SK-N-SH (cell line): ENCODE data around the gene IGDCC3. TPM values are rescaled to one million over a fixed set of nuclear protein-coding genes. Genes with fewer than 3 reads are reported as not detected.

ENCODE experiments used
- CTCF ChIA-PET: fragments of 300-600, 350-600 bp; formaldehyde crosslinking; extraction: SDS; loops from one replicate; lab custom pipeline; 2021; lab: Yijun Ruan, JAX
- POLR2A ChIA-PET: fragments of 350-600 bp; sonication (Branson Sonifier 250); formaldehyde crosslinking; extraction: SDS; loops from one replicate; lab custom pipeline; 2020; ENCODE audit warnings: antibody characterized with exemption, inconsistent platforms; lab: Yijun Ruan, JAX
- DNase-seq: peaks from one replicate; pipeline ENCODE4 v3.0.0; 2012
- H2AFZ ChIP-seq: fragments of 200-600 bp; sonication (generic); 2 replicates; pipeline ENCODE4 v1.8.1; 2016; ENCODE audit warnings: antibody characterized with exemption, mild to moderate bottlenecking, low read depth
- H3F3A ChIP-seq: fragments of 200-600 bp; sonication (generic); replicated peaks from 2 replicates; pipeline ENCODE3; 2016; ENCODE audit warnings: antibody characterized with exemption, mild to moderate bottlenecking; ENCODE audit not compliant: insufficient read depth
- H3K27ac ChIP-seq, 2 experiments: fragments of 200-500 bp in 1 of 2; fragments of 200-600 bp in 1 of 2; sonication (Bioruptor generic) in 1 of 2; sonication (generic), shearing (Covaris generic) in 1 of 2; 2 replicates each; pipeline versions ENCODE4 v1.5.1 to v1.6.1; 2014 to 2016; ENCODE audit warnings: low read depth in 2 of 2, inconsistent platforms in 1 of 2, low read length in 1 of 2, mild to moderate bottlenecking in 1 of 2, mixed read lengths in 1 of 2
- H3K27me3 ChIP-seq: fragments of 200-600 bp; sonication (generic), shearing (Covaris generic); 2 replicates; pipeline ENCODE4 v1.6.1; 2016; ENCODE audit warnings: mixed run types; ENCODE audit not compliant: insufficient read depth
- H3K36me3 ChIP-seq, 2 experiments: fragments of 200-500 bp in 1 of 2; fragments of 200-600 bp in 1 of 2; sonication (Bioruptor generic) in 1 of 2; sonication (generic) in 1 of 2; replicated peaks in 1 of 2; 2 replicates each; pipeline versions ENCODE3 to v1.5.1; 2014 to 2016; ENCODE audit warnings: low read length in 1 of 2, mild to moderate bottlenecking in 1 of 2; ENCODE audit not compliant: insufficient read depth in 2 of 2, control insufficient read depth in 1 of 2
- H3K4me1 ChIP-seq, 2 experiments: fragments of 200-500 bp in 1 of 2; fragments of 200-600 bp in 1 of 2; sonication (Bioruptor generic) in 1 of 2; sonication (generic), shearing (Covaris generic) in 1 of 2; 2 replicates each; pipeline versions ENCODE4 v1.5.1 to v1.6.1; 2014 to 2016; ENCODE audit warnings: low read depth in 1 of 2, low read length in 1 of 2, mixed run types in 1 of 2; ENCODE audit not compliant: insufficient read depth in 2 of 2, control insufficient read depth in 1 of 2
- H3K4me2 ChIP-seq: fragments of 200-600 bp; sonication (generic), shearing (Covaris generic); 2 replicates; pipeline ENCODE4 v1.6.1; 2017; ENCODE audit warnings: mixed run types
- H3K4me3 ChIP-seq, 2 experiments: fragments of 200-500 bp in 1 of 2; fragments of 200-600 bp in 1 of 2; sonication (Bioruptor generic) in 1 of 2; sonication (generic), shearing (Covaris generic) in 1 of 2; 2 replicates each; pipeline versions ENCODE4 v1.5.1 to v1.8.1; 2014 to 2016; ENCODE audit warnings: low read depth in 2 of 2, inconsistent platforms in 1 of 2, low read length in 1 of 2, mild to moderate bottlenecking in 1 of 2, mixed read lengths in 1 of 2, moderate library complexity in 1 of 2
- H3K79me2 ChIP-seq: fragments of 200-600 bp; sonication (generic); 2 replicates; pipeline ENCODE4 v1.8.1; 2017; ENCODE audit warnings: mild to moderate bottlenecking; ENCODE audit not compliant: insufficient read depth
- H3K9ac ChIP-seq: fragments of 200-600 bp; sonication (generic); 2 replicates; pipeline ENCODE4 v1.6.1; 2017; ENCODE audit warnings: mixed run types
- H3K9me2 ChIP-seq: fragments of 200-600 bp; sonication (generic); 2 replicates; pipeline ENCODE4 v1.6.1; 2017; ENCODE audit warnings: mixed run types
- H3K9me3 ChIP-seq: fragments of 200-600 bp; sonication (generic); 2 replicates; pipeline ENCODE4 v1.6.1; 2017; ENCODE audit warnings: mixed run types, mild to moderate bottlenecking, moderate library complexity
- H4K20me1 ChIP-seq: fragments of 200-600 bp; sonication (generic); 2 replicates; pipeline ENCODE4 v1.6.1; 2017; ENCODE audit warnings: mild to moderate bottlenecking, mixed run types; ENCODE audit not compliant: insufficient read depth
- EP300 ChIP-seq, 2 experiments: IDR thresholded peaks; 2 replicates each; pipeline versions ENCODE4 v1.4.0 to v1.6.1; 2012; ENCODE audit warnings: borderline replicate concordance in 1 of 2, low read depth in 1 of 2, low read length in 1 of 2
- FOSL2 ChIP-seq: IDR thresholded peaks from 2 replicates; pipeline ENCODE4 v1.4.0; 2012; ENCODE audit warnings: low read depth, mild to moderate bottlenecking, moderate library complexity, borderline replicate concordance
- FOXM1 ChIP-seq: IDR thresholded peaks from 2 replicates; pipeline ENCODE4 v1.4.0; 2012; ENCODE audit warnings: low read depth, mild to moderate bottlenecking
- MAX ChIP-seq: IDR thresholded peaks from 2 replicates; pipeline ENCODE4 v1.4.0; 2012; ENCODE audit warnings: low read depth
- RAD21 ChIP-seq: IDR thresholded peaks from 2 replicates; pipeline ENCODE4 v1.6.1; 2012; ENCODE audit warnings: mild to moderate bottlenecking, low read length
- RCOR1 ChIP-seq: fragments of 150-350 bp; IDR thresholded peaks from 2 replicates; pipeline ENCODE4 v1.6.1; 2017; ENCODE audit warnings: antibody characterized with exemption, low read length
- REST ChIP-seq: IDR thresholded peaks from 2 replicates; pipeline ENCODE4 v1.6.1; 2012; ENCODE audit warnings: mild to moderate bottlenecking, low read depth, low read length, moderate library complexity
- USF1 ChIP-seq: IDR thresholded peaks from 2 replicates; pipeline ENCODE4 v1.4.0; 2012; ENCODE audit warnings: low read depth, borderline replicate concordance
- USF2 ChIP-seq: fragments of 150-350 bp; IDR thresholded peaks from 2 replicates; pipeline ENCODE4 v1.6.1; 2017; ENCODE audit warnings: antibody characterized with exemption, low read length, low read depth, borderline replicate concordance
- ZBTB33 ChIP-seq: IDR thresholded peaks from 2 replicates; pipeline ENCODE4 v1.4.0; 2012; ENCODE audit warnings: low read depth, borderline replicate concordance
- WGBS: methylation state at CpG from one replicate; pipeline ENCODE4 v1.1.6; 2017; ENCODE audit warnings: low lambda C conversion rate; 5-methylcytosine and 5-hydroxymethylcytosine counted together
- polyA plus RNA-seq, 3 experiments: library from polyadenylated mRNA; depleted of rRNA; stranded (reverse); fragments of >200 nt; gene quantifications; 2 replicates each; pipeline ENCODE4 v1.2.3, GENCODE V29; 2012

Gene IGDCC3
- polyA plus RNA-seq, 1 of the 3 experiments (the other 2 are of a cell fraction): 0.43 TPM

- Histone ChIP-seq H3K36me3 (no peaks in the 10 kb centered on the region), H3K9me3 (no peaks in the 10 kb centered on the region), H3K4me1 (peaks cover 4% of the 10 kb centered on the region in 2 experiments; a peak in 2 of 4 replicates), H3K4me3 (no peak overlapping the region), H3K9me2 (no peaks in the 10 kb centered on the region), H3K9ac (no peak overlapping the region), H4K20me1 (no peaks in the 10 kb centered on the region), H2AFZ (no peak overlapping the region), H3F3A (no peaks in the 10 kb centered on the region), H3K27me3 (no peaks in the 10 kb centered on the region), H3K4me2 (no peak overlapping the region), H3K27ac (no peak overlapping the region), H3K79me2 (no peaks in the 10 kb centered on the region)
- POLR2A ChIA-PET: no interaction called here
- 52% methylated on average over 14 of the region's 14 CpGs for WGBS
- CTCF ChIA-PET: interaction anchor here (0.6 to 4.4 kb wide), 4 partner anchors 11 to 96 kb away, joined by 3 to 35 read pairs (median 7); no protein-coding TSS in a partner anchor
- TF ChIP-seq MAX: no peak
- no peak for TF ChIP-seq ZBTB33
- no peak for TF ChIP-seq RAD21
- TF ChIP-seq USF1: no peak
- no peak for TF ChIP-seq FOSL2
- no peak for TF ChIP-seq REST
- no peak for DNase-seq
These were observed 37.2 kb upstream of the IGDCC3 start for GRCh38 chr15:65414841-65415621.

GRCh38 chr15:65413760-65414144, 36.0 kb upstream of the IGDCC3 start:
- Histone ChIP-seq H3K9me2 (no peaks in the 10 kb centered on the region), H3K4me3 (no peak overlapping the region), H3K4me1 (peaks cover 4 to 8% of the 10 kb centered on the region in 2 experiments; a peak in 2 of 4 replicates), H3K4me2 (no peak overlapping the region), H3K36me3 (no peaks in the 10 kb centered on the region), H2AFZ (no peak overlapping the region), H3K27me3 (no peaks in the 10 kb centered on the region), H3K79me2 (no peaks in the 10 kb centered on the region), H3F3A (peaks cover 6% of the 10 kb centered on the region), H3K9me3 (no peaks in the 10 kb centered on the region), H4K20me1 (no peaks in the 10 kb centered on the region), H3K27ac (no peak overlapping the region), H3K9ac (no peak overlapping the region)
- CTCF ChIA-PET: interaction anchor here (0.9 to 4.4 kb wide), 5 partner anchors 8 to 28 kb away, joined by 3 to 35 read pairs (median 4); no protein-coding TSS in a partner anchor
- DNase-seq: no peak
- POLR2A ChIA-PET: no interaction called here
- WGBS: 43% methylated on average over 5 of the region's 6 CpGs
- TF ChIP-seq RAD21 (no peak), USF1 (no peak), USF2 (no peak), REST (no peak), FOXM1 (no peak), RCOR1 (no peak), EP300 (IDR thresholded peaks at IDR 0.05; ENCODE audit: borderline replicate concordance in 1 of 2, low read depth in 1 of 2, low read length in 1 of 2) (no peak)
